ENCODE data around the gene KRTAP5-8. TPM values are rescaled to one million over a fixed set of nuclear protein-coding genes. Genes with fewer than 3 reads are reported as not detected.

Gene KRTAP5-8
- total and polyA plus RNA-seq, 9 of the 15 experiments (the other 6 are each of a cell fraction or from before 2014, with no cell fraction given), result not detected

GRCh38 chr11:71505001-71505400 is 32.8 kb upstream of the KRTAP5-8 start:
- Histone ChIP-seq H2AFZ (ENCODE audit: low read depth, low read length) (no peak overlapping the region), H4K20me1 (replicated peaks; ENCODE audit: control insufficient read depth, insufficient read depth, low read length) (no peaks in the 10 kb centered on the region), H3K9ac (ENCODE audit: insufficient read depth in 1 of 2, low read depth in 2 of 2, low read length in 2 of 2) (no peak overlapping the region), H3K9me3 (replicated peaks; ENCODE audit: control insufficient read depth, insufficient read depth, low read depth, low read length) (0 out of 2 replicates have a peak, but pooled peaks cover 1% of the 10 kb centered on the region), H3K4me3 (no peak overlapping the region), H3K4me1 (replicated peaks in 1 of 2; ENCODE audit: control insufficient read depth in 2 of 2, insufficient read depth in 2 of 2, low read length in 2 of 2) (no peaks in the 10 kb centered on the region), H3K79me2 (ENCODE audit: control insufficient read depth, insufficient read depth, low read length) (no peaks in the 10 kb centered on the region), H3K4me2 (ENCODE audit: insufficient read depth, low read length) (no peak overlapping the region), H3K27ac (ENCODE audit: extremely low read depth, low read depth, low read length) (no peak overlapping the region), H3K36me3 (ENCODE audit: control insufficient read depth, insufficient read depth, low read length) (0 out of 3 replicates have a peak, but pooled peaks cover 3% of the 10 kb centered on the region), H3K27me3 (ENCODE audit: control insufficient read depth in 2 of 2, insufficient read depth in 2 of 2, low read length in 2 of 2) (no peaks in the 10 kb centered on the region), H3K9me1 (ENCODE audit: control insufficient read depth, insufficient read depth, low read length) (no peaks in the 10 kb centered on the region)
- in situ Hi-C loops (cut with MboI), result no loop called here
- no peak for TF ChIP-seq NR1H2 (CRISPR knock-in tag; IDR thresholded peaks at IDR 0.05)
- TF ChIP-seq LCOR (CRISPR knock-in tag; IDR thresholded peaks at IDR 0.05), result no peak
- POLR2A ChIA-PET, result no interaction called here
- CTCF ChIA-PET (ENCODE audit: low intra/inter-chr PET ratio), result no interaction called here
- no peak for ATAC-seq
- no peak for DNase-seq (ENCODE audit: extremely low read depth in 1 of 4, low spot score in 3 of 4)
- FAIRE-seq, result no peak
- intact Hi-C loops (cut with micrococcal nuclease), result no loop called here
- no TSS peak for BruUV-seq (replicated peaks)
- WGBS (ENCODE audit: insufficient coverage, low coverage, missing lambda C conversion rate), result 80% methylated on average over 2 of the region's 2 CpGs

- no peaks in the 10 kb centered on the region for H4K20me1 ChIP-seq (replicated peaks; ENCODE audit: control insufficient read depth, insufficient read depth, low read length)
- no TSS peak for BruUV-seq (replicated peaks)
- 60% methylated on average over 5 of the region's 9 CpGs for WGBS (ENCODE audit: insufficient coverage, low coverage, missing lambda C conversion rate)
- H3K4me2 ChIP-seq (ENCODE audit: insufficient read depth, low read length), result no peak overlapping the region
- no peak overlapping the region for H3K4me3 ChIP-seq
- POLR2A ChIA-PET, result no interaction called here
- TF ChIP-seq ZSCAN29 (IDR thresholded peaks at IDR 0.05) (no peak), FIP1L1 (IDR thresholded peaks at IDR 0.05; ENCODE audit: low read depth, low read length, poor library complexity, severe bottlenecking) (no peak), L3MBTL2 (IDR thresholded peaks at IDR 0.05) (no peak), SNIP1 (IDR thresholded peaks at IDR 0.05; ENCODE audit: low read depth) (no peak), CBFA2T2 (conservative IDR thresholded peaks at IDR 0.05) (no peak), NRF1 (conservative IDR thresholded peaks at IDR 0.05 in 1 of 2, IDR thresholded peaks at IDR 0.05 in 1 of 2) (no peak), BRD4 (IDR thresholded peaks at IDR 0.05) (no peak), GMEB1 (CRISPR knock-in tag; IDR thresholded peaks at IDR 0.05) (no peak), ZNF57 (CRISPR knock-in tag; IDR thresholded peaks at IDR 0.05) (no peak), TSC22D4 (tag; IDR thresholded peaks at IDR 0.05) (no peak)
- TF ChIP-seq, protein P1, sequence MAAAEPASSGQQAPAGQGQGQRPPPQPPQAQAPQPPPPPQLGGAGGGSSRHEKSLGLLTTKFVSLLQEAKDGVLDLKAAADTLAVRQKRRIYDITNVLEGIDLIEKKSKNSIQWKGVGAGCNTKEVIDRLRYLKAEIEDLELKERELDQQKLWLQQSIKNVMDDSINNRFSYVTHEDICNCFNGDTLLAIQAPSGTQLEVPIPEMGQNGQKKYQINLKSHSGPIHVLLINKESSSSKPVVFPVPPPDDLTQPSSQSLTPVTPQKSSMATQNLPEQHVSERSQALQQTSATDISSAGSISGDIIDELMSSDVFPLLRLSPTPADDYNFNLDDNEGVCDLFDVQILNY (CRISPR knock-in tag; IDR thresholded peaks at IDR 0.05), result no peak
- TF ChIP-seq, protein P2, sequence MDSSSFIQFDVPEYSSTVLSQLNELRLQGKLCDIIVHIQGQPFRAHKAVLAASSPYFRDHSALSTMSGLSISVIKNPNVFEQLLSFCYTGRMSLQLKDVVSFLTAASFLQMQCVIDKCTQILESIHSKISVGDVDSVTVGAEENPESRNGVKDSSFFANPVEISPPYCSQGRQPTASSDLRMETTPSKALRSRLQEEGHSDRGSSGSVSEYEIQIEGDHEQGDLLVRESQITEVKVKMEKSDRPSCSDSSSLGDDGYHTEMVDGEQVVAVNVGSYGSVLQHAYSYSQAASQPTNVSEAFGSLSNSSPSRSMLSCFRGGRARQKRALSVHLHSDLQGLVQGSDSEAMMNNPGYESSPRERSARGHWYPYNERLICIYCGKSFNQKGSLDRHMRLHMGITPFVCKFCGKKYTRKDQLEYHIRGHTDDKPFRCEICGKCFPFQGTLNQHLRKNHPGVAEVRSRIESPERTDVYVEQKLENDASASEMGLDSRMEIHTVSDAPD (CRISPR knock-in tag; IDR thresholded peaks at IDR 0.05), result no peak
- FAIRE-seq (no peak), DNase-seq (ENCODE audit: extremely low read depth in 1 of 4, low spot score in 3 of 4) (no peak), ATAC-seq (no peak)
- intact Hi-C loops (cut with micrococcal nuclease), result no loop called here
- no peak overlapping the region for H2AFZ ChIP-seq (ENCODE audit: low read depth, low read length)
- H3K27ac ChIP-seq (ENCODE audit: extremely low read depth, low read depth, low read length), result no peak overlapping the region
- H3K27me3 ChIP-seq (ENCODE audit: control insufficient read depth in 2 of 2, insufficient read depth in 2 of 2, low read length in 2 of 2), result no peaks in the 10 kb centered on the region
- H3K36me3 ChIP-seq (ENCODE audit: control insufficient read depth, insufficient read depth, low read length), result no peaks in the 10 kb centered on the region
- H3K9me1 ChIP-seq (ENCODE audit: control insufficient read depth, insufficient read depth, low read length), result no peaks in the 10 kb centered on the region
- in situ Hi-C loops (cut with MboI), result no loop called here
- H3K9me3 ChIP-seq (replicated peaks; ENCODE audit: control insufficient read depth, insufficient read depth, low read depth, low read length), result 0 out of 2 replicates have a peak, but pooled peaks cover 1% of the 10 kb centered on the region
- H3K79me2 ChIP-seq (ENCODE audit: control insufficient read depth, insufficient read depth, low read length), result no peaks in the 10 kb centered on the region
- no peak overlapping the region for H3K9ac ChIP-seq (ENCODE audit: insufficient read depth in 1 of 2, low read depth in 2 of 2, low read length in 2 of 2)
- CTCF ChIA-PET (ENCODE audit: low intra/inter-chr PET ratio), result no interaction called here
- H3K4me1 ChIP-seq (replicated peaks in 1 of 2; ENCODE audit: control insufficient read depth in 2 of 2, insufficient read depth in 2 of 2, low read length in 2 of 2), result no peaks in the 10 kb centered on the region
Observed at GRCh38 chr11:71505781-71506180, 32.0 kb upstream of the KRTAP5-8 start.
